ACHN (cell line): Measurements from ENCODE around the gene UTP4.

Source experiments
- DNase-seq: peaks from one replicate; pipeline ENCODE4 v3.0.0-alpha.2; 2015
- in situ Hi-C: cut with HindIII; loops from 2 replicates; pipeline ENCODE4 v1.10.0; 2017; ENCODE audit warnings: low sequenced_read_pairs, low pct_ligation_motif_present, low pct_unique_long_range_greater_than_20kb

Gene UTP4

DNA sequence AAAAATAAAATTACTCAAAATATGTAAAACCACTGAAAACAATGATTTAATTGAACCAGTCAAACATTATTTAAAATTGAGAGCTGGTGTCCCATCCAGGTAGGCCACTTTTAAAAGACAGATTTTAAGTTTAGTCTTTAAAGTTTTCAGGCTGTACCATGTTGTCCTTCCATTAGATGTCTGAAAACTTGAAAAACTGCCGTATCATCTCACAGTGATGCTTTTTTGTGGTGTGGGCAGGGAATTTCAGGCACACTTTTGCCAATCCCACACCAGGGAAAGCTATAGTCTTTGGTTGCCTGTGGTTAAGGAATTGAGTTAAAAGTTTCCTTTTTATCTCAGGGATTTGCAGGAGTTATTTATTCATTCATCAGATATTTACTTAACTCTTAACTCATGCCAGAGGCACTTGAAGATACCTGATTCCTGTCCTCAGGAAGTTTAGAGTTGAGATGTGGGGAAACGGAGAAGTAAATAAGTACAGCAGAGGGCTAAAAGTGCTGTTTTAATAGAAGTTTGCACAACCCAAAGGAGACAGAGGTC is 57.7 kb downstream of the UTP4 start:
- no peak for DNase-seq
- in situ Hi-C loops: no loop called here

DNA sequence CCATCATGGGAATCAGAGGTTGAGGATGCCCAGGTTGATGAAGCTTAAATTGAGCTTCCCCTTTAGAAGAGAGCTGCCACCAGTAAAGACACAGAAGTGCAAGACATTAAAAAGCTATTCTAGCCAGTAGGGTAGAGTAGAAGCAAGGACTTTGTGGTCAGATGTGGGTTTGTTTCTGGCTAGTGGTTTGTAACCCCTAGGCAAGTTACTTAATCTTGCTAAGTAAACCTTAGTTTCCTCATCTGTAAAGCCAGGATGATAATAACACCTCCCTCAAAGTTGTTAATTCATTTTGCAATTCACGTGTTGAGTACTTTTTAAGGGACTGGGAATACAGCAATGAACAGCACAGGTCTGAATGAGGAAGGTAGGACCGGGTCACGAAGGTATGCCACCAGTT is 58.1 kb downstream of the UTP4 start:
- DNase-seq: no peak
- in situ Hi-C loops: no loop called here

GRCh38 chr16:69191136-69191535 is 58.7 kb downstream of the UTP4 start:
- in situ Hi-C loops: no loop called here

GRCh38 chr16:69193855-69194254 is 61.4 kb downstream of the UTP4 start:
- no peak for DNase-seq
- in situ Hi-C loops: no loop called here

More at GRCh38 chr16:69191136-69191535, 58.7 kb downstream of the UTP4 start:
- no peak for DNase-seq

GRCh38 chr16:69194488-69194887 is 62.0 kb downstream of the UTP4 start:
- DNase-seq: no peak
- in situ Hi-C loops: no loop called here

DNA sequence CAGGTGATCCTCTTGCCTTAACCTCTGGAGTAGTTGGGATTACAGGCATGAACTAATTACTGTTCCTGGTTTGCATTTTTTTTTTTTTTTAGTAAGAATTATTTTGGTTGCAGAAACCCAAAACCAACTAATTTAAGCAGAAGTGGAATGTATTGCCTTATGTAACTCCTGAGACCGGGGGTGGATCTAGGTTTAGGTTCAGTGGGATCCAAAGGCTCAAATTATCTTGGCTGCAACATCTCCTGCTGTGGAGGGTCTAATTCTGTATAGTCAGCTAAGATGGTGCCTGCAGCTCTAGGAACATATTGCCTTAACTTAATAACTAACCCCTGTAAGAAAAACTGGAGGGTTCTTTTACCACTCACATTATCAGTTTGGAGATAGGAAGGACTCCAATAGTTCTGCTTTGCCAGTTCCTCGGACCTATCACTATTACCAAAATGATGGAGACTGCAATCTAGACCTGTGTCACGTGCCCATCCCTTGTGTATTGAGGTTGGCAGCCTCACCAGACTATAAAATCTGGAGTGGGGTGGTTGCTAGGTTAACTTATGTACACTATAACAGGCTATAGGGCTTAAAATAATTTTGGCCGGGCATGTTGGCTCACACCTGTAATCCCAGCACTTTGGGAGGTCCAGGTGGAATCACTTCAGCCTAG is 63.0 kb downstream of the UTP4 start:
- in situ Hi-C loops: no loop called here
- DNase-seq: no peak

GRCh38 chr16:69197573-69197972 is 65.1 kb downstream of the UTP4 start:
- in situ Hi-C loops: no loop called here
- DNase-seq: no peak

GRCh38 chr16:69199382-69199781 is 66.9 kb downstream of the UTP4 start:
- in situ Hi-C loops: no loop called here
- DNase-seq: no peak

DNA sequence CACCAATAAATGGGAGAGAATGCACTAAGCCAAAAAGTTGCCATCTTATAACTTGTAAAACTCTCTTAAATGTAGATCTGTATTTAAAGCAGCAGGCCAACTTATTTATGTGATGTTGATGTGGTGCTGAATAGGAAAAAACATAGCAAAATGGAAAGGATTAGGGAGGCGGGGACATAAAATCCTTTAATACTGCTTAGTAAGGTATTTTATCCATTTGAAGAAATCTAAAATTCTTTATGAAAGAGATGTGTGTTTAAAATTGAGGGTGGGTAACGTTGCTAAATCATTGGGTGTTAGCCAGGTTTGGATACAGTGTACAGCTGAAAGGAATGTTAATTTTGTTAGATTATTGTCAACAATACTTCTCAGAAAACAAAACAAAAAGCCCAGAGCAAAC is 68.8 kb downstream of the UTP4 start:
- DNase-seq: no peak
- in situ Hi-C loops: no loop called here

- in situ Hi-C loops: no loop called here
- no peak for DNase-seq
Observed at GRCh38 chr16:69201787-69202186, 69.3 kb downstream of the UTP4 start.

GRCh38 chr16:69204172-69204571 is 71.7 kb downstream of the UTP4 start:
- no peak for DNase-seq
- in situ Hi-C loops: no loop called here

DNA sequence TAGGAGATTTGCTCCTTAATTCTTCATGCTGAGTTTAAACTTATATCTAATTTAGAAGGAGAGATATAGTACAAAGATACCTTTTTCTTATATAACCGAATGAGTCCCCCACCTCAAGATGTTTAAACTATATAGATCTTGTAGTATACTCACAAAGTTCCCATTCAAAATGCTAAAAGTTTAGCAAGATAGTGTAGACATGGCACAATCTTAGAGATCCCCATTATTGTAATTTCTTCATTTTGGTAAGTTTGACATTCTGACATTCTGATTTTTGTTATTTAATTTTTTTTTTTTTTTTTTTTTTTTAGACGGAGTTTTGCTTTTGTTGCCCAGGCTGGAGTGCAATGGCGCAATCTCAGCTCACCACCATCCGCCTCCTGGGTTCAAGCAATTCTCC is 77.3 kb downstream of the UTP4 start:
- no peak for DNase-seq
- in situ Hi-C loops: no loop called here

DNA sequence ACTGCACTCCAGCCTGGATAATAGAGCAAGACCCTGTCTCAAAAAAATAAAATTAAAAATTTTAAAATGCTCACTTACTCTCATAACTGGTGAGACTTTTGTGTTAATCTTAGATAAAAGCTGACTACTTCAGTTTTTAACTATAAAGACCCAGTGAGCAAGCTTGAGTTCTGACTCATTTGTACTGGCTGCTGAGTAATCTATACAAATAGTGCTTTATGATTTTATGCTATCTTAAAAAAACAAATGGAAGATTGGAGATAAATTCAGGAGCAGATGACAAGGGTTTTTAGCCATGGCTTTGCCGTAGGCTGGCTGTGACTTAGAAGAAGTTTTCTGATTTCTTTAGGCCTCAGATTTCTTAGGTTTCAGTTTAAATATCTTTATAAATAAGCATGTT is 85.0 kb downstream of the UTP4 start:
- DNase-seq: peak; percentile 54

More for the DNA sequence above, 85.0 kb downstream of the UTP4 start:
- in situ Hi-C loops: no loop called here
